NT2/D1 (cell line): ENCODE data around the gene NSD1.

Experiments
- SUZ12 ChIP-seq: IDR thresholded peaks from 2 replicates; pipeline ENCODE4 v1.6.1; 2011; ENCODE audit not compliant: insufficient read length, insufficient read depth; ENCODE audit errors: extremely low read depth
- YY1 ChIP-seq: IDR thresholded peaks from 2 replicates; pipeline ENCODE4 v1.6.1; 2011; ENCODE audit not compliant: insufficient read length, insufficient read depth

DNA sequence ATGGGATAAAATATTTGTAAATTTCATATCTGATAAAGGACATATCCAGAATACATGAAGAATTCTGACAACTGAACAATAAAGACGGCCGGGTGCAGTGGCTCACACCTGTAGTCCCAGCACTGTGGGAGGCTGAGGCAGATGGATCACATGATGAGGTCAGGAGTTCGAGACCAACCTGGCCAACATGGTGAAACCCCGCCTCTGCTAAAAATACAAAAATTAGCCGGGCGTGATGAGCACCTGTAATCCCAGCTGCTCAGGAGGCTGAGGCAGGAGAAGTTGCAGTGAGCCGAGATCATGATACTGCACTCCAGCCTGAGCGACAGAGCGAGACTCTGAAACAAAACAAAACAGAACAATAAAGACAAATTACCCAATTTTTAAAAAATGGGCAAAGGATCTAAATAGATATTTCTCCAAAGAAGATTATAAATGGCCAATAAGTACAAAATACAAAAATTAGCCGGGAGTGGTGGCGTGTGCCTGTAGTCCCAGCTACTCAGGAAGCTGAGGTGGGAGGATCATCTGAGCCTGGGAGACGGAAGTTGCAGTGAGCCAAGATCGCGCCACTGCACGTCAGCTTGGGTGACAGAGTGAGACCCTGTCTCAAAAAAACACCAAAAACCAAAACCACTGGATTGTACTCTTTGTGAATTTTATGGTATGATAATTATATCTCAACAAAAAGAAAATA lies 9.6 kb upstream of the NSD1 start:
- TF ChIP-seq YY1, result no peak
- no peak for TF ChIP-seq SUZ12
